ENCODE measurements around the gene SMS.
A peak's percentile ranks its signal among the peaks of the same experiment; 100 is the strongest.
"Not testable (repeated sequence)": the region's sequence is repeated elsewhere in the genome, so short reads cannot be mapped to it uniquely, and the experiment has no call there.

Gene SMS

DNA sequence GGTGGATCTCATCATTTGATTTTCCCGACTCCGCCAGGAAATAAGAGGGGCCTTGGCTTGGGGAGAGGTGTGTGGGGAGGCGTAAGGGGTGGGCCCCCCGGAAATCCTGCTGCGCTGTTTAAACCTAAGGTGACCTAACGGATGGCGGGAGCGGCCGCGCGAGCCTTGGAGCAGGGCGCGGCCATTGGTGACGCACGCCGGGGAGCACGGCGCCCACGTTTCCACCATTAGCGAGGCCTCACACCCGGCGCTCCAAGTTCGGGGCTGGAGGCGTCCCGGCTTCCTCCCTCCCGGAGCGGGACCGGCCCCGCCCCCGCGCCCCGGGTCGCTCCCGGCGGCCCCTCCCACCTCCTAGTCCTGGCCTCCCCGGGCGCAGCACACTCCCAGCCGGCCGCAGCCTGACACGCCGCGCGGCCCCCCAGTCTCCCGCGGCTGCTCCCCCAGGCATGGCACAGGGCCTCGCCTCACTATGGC lies at the start of gene SMS:
Gene SMS, plus strand, starts transcription at position 354 of the 474 bp plus-strand sequence. Its CDS starts 116 bp downstream, at position 470.
- DNase-seq (ENCODE audit: low spot score): peak; percentile 66

DNA sequence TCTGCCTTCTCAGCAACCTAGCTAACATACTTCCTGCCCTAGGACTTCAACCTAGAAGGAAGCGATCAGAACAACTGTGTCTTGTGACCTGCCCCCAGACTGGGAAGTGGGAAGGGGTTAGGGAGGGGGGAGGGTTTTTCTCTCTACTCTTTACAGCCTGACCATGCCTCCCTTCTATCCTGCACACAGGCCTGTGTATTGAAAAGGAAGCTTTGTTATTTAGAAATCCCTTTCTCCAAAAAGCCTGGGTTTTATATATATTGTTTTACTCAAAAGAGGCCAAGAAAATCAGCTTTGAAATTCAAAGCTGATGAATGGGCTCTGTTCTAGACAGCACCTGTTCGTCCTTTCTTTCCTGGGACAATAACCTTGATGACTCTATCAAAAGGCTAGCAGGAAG lies 35.2 kb upstream of the SMS start:
- peak; percentile 10 for DNase-seq (ENCODE audit: low spot score)

DNA sequence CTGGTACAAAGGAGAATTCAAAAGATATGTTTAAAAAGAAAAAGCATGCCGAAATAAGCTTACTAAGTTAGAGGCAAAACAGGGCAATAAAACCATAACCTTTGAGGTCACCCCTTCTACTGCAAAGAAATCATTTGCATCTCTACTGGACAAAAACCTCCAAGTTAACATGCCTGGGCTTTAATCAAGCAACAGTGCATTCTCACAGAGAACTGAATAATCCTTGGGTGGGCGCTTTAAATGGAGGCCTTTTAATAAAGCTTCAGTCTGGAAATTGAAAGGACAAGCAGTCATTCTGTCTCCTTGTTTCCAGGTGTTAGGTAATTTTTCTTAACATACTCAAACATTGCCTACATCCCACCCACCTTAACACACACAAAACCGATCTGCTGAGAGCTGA lies 34.6 kb upstream of the SMS start:
- no peak for DNase-seq (ENCODE audit: low spot score)

DNA sequence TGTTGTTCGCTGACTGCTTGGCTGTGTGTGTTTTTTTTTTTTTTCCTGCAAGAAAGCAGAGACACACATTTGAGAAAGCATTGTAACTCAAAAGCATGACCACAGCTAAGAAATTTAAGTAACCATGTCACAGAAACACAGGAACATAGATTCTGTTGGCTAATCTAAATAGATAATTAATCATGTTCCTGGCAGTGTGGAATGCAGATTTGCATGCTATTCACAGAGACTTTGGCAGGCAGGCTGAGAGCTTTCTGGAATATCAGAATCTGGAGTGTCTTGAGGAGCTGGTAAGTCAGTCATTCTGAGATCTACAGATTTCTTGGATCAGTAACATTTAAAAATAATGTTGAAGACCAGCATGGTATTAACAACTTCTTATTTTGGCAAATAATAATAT lies 33.2 kb upstream of the SMS start:
- no peak for DNase-seq (ENCODE audit: low spot score)

DNA sequence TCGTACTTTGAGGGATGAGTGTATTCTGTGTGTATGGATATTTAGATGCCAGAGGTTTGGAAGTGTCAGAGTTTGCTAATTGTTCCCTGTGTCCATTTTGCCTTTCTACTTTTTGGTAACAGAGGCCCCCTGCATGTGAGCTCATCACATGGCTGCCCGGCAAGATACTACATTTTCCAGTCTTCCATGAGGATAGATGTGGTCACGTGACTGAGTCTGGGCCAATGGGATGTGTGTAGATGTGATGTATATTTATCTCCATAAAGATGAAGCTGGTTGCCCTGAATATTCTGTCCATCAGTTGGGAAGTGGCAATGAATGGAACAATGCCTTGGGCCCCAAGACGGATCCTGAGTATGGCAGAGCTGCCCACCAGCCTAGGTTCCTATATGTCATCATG lies 29.0 kb upstream of the SMS start:
- no peak for DNase-seq (ENCODE audit: low spot score)

- no peak for DNase-seq (ENCODE audit: low spot score)
Measured at GRCh38 chrX:21912220-21912619, 28.3 kb upstream of the SMS start.

DNA sequence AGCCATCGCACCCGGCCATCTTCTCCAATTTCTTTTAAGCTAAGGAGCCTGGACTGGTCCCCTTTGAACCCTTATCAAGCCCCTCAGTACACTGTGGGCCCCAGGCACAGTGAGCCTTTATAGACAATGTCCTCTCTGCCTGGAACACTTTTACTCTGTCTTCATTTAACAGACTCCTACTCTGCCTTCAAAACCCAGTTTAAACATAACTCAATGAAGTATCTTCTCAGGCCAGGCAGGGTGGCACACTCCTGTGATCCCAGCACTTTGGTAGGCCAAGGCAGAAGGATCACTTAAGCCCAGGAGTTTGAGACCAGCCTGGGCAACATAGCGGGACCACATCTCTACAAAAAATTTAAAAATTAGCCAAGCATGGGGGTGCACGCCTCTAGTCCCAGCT lies 27.5 kb upstream of the SMS start:
- DNase-seq (ENCODE audit: low spot score): no peak

DNA sequence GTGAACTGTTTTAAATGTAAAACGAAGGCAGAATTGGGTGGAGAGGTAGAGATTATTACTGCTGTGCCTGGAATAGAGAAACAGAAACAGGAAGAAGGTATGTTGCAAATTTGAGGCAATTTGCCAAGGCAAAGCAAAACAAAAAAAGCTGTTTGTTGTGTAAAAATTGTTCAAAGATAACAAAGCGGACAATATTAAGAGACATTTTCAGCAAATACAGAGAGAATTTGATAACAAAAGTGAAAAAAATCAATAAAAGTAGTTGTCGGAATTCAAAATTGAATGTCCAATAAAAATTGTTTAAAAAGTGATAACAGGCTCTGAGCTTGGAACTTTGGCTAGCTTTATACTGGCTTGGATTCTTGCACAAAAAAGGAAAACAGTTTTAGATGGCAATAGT lies 14.4 kb upstream of the SMS start:
- no peak for DNase-seq (ENCODE audit: low spot score)

GRCh38 chrX:21926527-21927278 lies 13.8 kb upstream of the SMS start:
- no peak for DNase-seq (ENCODE audit: low spot score)

GRCh38 chrX:21929209-21929608 lies 11.3 kb upstream of the SMS start:
- DNase-seq (ENCODE audit: low spot score): no peak

DNA sequence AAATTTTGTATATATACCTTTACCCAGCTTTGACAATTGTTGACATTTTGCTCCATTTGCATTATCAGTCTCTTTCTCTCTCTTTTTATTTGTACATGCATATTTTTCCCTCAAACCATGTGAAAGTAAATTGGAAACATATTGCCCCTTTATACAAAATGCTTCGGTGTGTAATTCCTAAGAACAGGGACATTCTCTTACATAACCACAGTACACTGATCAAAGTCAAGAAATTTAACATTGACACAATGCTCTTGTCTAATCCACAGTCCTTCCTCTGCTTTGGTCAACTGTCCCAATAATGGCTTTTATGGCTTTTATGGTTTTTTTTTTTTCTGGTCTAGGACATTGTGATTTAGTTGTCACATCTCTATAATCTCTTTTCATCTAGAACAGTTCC lies 9.5 kb upstream of the SMS start:
- DNase-seq (ENCODE audit: low spot score): no peak

- DNase-seq (ENCODE audit: low spot score): no peak
Measured at GRCh38 chrX:21932292-21933002, 8.1 kb upstream of the SMS start.

GRCh38 chrX:21933077-21933476 lies 7.4 kb upstream of the SMS start:
- no peak for DNase-seq (ENCODE audit: low spot score)

- no peak for DNase-seq (ENCODE audit: low spot score)
Measured at GRCh38 chrX:21934414-21934813, 6.1 kb upstream of the SMS start.

DNA sequence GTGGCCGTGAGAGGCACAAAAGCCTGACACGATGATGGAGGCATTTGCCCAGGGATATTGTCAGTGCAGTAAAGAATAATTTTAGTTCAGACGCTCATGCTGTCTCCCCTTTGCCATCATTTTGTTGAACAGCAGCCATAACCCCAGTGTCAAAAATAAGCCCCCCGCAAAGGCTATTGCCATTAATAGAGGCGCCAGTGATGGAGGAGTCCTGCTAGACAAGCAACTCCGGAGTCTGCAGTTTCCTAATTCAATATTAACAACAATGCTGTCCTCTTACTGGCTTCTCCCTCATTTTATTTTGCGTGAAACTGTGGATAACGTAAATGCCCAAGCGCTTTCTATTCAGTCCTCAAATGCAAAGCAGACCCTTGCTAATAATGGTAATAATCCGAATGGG lies 603 bp upstream of the SMS start:
- no peak for DNase-seq (ENCODE audit: low spot score)

DNA sequence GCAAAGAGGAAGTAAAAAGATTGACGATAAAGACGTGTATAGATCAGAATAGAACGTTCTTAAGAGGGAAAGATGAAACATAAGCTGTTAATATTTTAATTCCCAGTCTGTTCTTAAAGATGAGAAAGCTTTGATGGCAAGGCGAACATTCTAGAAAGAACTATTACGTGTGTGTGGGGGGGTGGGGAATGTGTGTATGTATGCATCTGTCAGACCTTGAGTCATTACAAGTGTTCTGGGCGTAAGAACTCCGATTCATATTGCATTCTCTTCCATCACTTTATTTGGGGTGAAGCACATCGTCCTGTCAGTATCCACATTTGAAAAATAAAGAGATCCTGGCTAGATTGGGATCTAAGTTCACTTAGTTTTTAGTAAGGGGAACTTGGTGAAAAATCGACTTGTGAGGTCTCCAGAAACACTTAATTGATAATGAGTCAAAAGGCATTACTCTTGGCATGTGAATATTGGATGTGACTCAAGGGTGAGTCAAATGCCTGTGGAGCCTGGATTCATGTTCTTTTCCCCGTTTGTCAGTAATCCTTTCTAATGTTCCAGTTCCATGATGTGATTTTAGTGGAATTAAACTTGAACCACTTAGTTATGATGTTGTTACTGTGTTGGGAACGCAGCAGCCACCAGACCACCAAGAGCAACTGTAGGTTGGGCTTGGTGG lies 3.1 kb downstream of the SMS start:
- DNase-seq (ENCODE audit: low spot score): no peak

GRCh38 chrX:21944136-21944615 lies 3.7 kb downstream of the SMS start:
- DNase-seq (ENCODE audit: low spot score): no peak

DNA sequence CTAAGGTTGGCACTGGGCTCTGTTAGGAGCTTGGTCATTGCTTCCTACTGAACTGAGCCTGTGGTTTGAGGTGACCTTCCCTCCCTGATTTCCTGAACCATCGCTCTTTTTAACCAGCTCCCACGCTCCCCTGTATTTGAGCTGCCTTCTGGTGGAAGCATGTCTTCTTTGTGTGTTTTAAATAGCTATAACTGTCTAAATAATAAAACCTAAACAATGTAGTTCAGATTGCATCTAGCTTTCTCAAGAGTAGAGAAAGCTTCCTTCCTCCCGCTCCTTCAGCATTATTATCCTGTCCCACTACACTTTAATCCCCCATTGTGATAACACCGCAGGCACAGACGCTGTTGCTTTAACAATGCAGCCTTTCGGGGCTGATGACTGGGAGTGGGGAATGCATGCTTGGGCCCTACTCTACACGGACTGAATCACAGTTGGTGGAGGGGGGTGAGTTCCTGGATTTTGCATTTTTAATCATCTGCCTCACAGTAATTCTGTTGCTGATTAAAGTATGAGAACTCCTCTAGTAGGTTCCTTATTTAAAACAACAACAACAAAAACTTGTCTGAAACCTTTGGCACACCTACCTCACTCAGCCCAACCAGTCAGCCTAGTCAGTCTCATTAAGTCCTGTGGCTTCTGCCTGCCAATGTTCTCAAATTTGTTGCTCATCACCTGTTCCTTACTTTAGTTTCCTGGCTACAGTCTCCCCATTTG lies 6.6 kb downstream of the SMS start:
- DNase-seq (ENCODE audit: low spot score): peak; percentile 7

DNA sequence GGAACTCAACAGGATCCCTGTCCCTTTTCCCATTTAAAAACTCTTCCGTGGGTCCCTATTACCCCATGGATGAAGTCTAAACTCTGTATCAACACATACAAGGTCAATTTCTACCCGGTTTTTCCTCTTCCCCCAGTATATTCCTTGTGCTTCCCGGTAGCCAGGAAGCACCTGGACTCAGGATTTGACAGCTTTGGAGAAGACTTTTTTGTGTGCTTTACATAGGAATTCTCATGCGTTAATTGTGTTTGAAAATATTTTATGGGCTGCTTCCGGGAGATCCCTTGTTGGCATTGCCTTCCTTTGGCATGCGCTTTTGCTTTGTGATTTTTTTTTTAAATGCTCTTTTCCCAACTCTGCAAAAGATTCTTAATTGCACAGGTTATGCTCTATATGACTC lies 7.2 kb downstream of the SMS start:
- DNase-seq (ENCODE audit: low spot score): no peak

DNA sequence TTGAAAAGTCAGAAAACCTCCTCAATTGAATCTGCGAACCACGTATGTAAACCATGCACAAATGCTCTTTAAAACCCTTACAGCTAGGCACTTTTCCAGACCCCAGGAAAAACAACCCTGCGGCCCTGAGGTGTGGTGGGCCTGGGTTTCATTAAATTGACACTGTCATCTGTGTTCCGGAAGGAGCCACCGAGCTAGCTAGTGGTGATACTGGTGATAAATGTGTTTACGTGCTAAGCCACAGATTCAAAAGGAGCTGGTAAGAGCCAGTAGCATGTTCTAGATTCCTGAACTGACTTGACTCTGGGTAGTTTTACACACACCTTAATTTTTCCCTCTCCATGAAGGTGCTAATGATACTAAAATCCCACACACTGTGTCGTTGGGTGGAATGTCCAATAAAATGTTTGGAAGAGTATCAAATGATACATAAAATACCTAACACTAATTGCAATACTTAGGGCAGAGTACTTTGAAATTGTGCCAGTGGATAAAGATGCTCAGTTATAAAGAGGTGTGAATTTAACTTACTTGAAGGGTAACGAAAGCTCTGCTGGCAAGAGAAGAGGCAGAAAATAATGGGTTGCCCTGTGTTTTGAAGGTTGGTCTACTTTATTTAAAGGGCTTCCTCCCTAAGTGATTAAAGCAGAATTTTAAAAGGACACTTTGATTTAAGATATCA lies 8.5 kb downstream of the SMS start:
- no peak for DNase-seq (ENCODE audit: low spot score)

- no peak for DNase-seq (ENCODE audit: low spot score)
Measured at GRCh38 chrX:21949689-21950088, 9.2 kb downstream of the SMS start.

- DNase-seq (ENCODE audit: low spot score): not testable (repeated sequence)
Measured at GRCh38 chrX:21950557-21950956, 10.0 kb downstream of the SMS start.
